GM21515 (cell line): ENCODE results near the gene GPR63.

Source experiments
- ATAC-seq: cut with Tn5 transposase; IDR thresholded peaks from one replicate; pipeline ENCODE4 v1.9.1; 2021; ENCODE audit not compliant: unreplicated experiment

The GPR63 gene, protein sequence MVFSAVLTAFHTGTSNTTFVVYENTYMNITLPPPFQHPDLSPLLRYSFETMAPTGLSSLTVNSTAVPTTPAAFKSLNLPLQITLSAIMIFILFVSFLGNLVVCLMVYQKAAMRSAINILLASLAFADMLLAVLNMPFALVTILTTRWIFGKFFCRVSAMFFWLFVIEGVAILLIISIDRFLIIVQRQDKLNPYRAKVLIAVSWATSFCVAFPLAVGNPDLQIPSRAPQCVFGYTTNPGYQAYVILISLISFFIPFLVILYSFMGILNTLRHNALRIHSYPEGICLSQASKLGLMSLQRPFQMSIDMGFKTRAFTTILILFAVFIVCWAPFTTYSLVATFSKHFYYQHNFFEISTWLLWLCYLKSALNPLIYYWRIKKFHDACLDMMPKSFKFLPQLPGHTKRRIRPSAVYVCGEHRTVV

DNA sequence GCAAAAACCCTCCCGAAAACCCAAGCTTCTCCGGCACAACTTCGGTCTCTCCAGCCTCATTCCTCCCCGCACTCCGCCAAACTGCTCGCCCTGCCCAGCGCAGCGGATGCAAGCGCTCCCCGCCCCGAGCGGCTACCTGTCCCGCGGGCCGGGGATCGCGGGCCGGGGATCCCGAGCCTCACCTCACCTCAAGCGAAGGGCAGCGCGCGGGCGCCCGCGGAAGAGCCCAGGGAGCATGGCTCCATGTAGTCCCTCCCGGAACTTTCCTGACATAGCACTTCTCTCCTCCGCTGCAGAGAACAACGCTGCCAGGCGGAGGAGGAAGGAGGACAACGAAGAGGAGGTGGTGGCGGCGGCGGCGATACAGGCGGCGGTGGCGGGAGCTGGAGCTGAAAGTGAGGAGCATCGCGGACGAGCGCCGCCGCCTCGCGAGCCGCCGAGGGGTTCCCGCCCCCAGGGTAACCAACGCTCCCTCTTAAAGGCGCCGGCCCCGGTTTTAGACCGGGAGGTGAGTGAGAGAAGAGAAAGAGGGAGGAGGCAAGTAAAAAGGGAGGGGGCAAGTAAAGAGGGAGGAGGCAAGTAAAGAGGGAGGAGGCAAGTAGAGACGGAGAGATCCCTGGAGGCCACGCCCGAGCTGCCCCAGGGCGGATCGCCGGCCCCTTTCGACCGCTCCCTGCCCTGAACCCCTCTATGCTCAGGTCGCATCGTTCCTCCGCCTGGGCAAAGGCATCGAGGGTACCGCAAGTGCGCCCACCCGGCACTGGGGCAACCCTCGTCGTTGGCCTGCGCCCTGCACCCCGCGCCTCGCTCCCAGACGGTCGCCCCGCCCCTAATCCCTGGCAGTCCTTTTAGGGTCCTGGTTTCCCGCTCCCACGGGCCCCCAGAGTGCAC is at the start of gene GPR63:
TSS of gene GPR63 (minus strand) at position 397 of the 891 bp plus-strand sequence. CDS start 37,746 bp downstream, outside the sequence.
- peak; percentile 94 for ATAC-seq

DNA sequence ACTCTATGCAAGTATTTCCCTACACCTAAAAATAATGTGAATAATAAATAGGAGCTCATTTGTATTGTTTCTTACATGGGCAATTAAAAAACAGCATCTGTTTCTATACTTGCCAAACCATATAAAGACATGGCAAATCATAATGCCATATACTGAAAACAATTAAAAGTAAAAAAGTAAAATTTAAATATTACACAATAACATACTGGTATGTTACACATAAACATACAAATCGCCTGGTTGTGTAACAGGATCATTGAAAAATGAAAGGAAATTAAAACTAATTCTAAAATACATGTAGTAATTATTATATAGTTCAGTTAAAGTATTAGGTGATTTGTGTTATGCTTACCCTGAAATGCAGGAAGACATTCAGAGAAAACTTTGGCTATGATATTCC is 49.2 kb upstream of the GPR63 start:
- no peak for ATAC-seq

GRCh38 chr6:96885187-96885631 is 47.9 kb upstream of the GPR63 start:
- ATAC-seq = peak; percentile 97

DNA sequence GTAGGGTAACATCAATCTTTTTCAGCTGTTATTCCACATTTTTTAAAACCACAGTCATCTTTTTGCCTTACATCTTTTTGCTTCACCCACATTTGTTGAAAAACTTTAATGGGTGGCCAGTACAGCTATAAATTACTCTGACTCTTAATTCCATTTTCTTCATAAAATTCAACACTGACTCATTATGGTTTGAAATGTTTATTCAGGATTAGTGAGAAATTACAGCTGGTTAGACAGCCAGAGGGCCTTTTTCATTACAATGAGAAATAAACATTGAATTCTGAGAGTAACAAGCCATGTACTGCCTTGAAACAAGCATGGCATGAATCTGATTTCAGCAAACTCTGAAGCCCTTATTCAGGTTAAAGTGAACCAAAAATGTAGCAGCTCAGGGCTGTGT is 40.9 kb upstream of the GPR63 start:
- ATAC-seq = no peak

DNA sequence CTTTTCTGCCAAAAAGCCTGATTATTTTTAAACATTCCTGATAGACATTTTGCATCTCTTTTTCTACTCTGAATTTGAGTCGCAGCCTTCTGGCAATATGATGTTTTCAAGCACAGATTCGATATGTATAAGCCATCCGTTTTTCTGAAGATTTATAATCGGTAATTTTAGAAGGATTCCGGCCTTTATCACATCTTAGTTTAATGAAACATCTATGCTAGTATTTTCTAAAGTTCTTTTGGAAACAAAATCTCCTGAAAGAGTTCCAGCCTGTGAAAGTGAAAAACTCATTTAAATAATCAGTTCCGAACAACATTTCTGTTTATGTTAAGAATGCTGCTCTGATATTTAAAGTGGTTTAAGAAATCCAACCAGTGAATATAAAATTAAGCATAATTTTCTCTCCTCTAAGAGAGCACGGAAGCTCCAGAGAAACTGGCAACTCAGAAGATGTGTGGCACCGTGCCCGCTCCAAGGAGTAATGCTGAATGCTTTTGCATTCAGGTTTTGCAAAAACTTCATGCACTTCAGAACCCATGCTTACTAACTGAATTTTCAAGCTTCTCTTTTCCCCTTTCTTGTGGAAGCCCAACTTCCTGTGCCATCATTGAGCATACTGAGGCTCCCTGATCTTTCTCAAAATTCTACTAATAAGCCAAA is 39.7 kb upstream of the GPR63 start:
- no peak for ATAC-seq

- no peak for ATAC-seq
These were observed 35.7 kb upstream of the GPR63 start for GRCh38 chr6:96872976-96873375.

DNA sequence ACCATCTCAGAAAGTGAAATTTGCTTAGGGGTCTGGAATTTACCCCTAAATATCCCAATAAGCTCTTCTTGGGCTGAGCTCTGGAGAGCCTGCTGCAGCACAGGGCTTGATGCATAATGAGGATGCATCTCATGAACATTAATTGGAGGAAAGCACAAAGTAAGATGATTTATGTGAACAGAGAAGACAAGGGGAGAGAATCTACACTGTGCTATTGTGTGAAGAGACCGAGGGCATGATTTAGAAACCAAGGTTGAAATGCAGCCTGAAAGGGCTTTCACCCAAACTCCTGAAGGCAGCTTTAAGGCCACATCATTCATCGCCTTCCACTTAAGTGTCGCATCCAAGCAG is 27.8 kb upstream of the GPR63 start:
- ATAC-seq = no peak

DNA sequence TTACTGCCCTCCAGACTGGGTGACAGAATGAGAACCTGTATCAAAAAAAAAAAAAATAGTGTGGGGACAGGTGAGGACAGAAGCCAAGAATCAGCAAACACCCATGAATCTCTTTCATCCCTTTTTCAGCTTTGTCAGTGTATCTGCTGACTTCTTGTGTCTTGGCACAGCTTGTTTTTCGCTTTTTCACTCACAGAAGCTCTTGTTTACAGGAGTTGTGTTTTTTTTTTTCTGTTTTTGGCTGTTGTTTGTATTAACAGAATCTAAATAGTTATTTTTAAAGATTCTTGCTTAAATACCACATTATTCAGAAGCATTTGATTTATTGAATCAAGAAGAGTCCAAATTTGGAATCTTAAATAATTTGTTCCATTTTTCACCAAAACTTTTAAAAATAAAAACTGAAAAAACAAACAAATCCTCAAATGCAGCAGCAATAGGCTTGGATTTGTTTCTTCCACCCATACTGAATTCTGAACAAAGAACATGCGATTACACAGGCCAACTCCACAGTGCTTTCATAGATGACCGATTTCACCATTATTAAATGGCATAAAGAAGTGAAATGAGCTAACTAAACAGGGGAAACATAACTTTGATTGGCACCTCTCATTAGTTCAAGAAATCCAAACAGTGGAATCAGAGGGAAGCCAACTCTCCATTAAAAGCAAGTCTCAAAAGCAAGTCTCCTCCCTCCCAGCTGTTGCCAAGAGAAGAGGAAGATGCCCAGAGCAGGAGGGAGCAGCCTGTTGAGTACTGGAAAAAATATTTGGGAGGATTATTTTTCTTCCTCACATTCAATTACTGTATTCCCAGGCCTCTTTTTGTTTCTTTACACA is 27.2 kb upstream of the GPR63 start:
- no peak for ATAC-seq

DNA sequence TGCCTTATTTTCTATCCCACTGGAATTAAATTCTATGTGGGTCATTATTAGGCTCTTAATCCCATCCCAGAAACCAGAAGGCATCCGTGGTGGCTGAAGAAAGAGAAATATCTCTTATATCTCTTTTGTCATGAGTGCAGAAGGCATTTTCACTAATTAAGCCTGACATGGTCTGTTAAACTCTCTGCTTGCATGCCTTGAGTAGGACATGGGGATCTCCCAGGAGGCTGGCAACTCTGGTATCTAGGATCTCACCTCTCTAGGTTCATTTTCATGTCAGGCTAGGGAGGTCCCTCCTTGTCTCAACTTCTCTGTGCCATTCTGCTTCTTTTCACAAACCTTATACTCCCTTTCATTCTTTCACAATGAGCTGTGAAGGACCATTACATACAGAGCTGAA is 25.3 kb upstream of the GPR63 start:
- ATAC-seq = no peak

DNA sequence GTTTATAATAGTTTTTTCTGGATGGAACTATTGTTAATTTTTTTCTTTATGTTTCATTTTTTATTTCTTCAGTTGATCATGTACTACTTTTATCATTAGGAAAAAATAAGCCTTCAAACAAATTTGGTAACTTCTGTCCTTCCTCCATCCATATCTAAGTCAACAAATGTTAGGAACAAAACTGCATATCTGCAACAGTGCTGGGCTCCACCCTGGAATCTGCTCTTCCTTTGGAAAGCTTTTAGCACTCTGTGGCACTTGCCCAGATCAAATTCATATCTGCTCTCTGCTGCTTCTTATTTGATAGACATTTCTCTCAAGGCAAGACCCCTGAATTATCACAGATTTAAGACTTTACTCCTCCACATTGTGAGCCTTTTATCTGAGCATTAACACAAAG is 24.3 kb upstream of the GPR63 start:
- no peak for ATAC-seq

GRCh38 chr6:96856856-96857255 is 19.6 kb upstream of the GPR63 start:
- no peak for ATAC-seq

GRCh38 chr6:96853083-96853482 is 15.8 kb upstream of the GPR63 start:
- no peak for ATAC-seq

GRCh38 chr6:96852605-96853004 is 15.3 kb upstream of the GPR63 start:
- ATAC-seq = no peak

DNA sequence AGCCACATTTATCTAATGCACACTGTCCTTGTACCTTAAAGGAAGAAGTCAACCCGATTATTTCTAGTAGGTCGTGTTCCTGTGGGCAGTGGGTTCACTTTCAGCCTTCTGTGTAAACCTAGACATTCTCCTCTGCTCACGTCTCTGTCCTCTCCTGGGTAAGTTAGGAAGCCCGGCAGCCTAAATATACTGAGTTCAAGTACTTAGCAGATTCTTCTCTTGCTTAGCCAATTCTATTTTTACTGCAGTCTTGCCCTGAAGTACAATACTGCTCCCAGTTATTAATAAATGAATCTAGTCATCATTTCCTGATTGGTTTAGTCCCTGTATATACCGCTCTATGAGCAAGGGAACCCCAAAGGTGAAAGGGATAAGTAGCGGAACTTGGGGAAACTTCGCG is 14.6 kb upstream of the GPR63 start:
- no peak for ATAC-seq

GRCh38 chr6:96849615-96850014 is 12.3 kb upstream of the GPR63 start:
- ATAC-seq = no peak

DNA sequence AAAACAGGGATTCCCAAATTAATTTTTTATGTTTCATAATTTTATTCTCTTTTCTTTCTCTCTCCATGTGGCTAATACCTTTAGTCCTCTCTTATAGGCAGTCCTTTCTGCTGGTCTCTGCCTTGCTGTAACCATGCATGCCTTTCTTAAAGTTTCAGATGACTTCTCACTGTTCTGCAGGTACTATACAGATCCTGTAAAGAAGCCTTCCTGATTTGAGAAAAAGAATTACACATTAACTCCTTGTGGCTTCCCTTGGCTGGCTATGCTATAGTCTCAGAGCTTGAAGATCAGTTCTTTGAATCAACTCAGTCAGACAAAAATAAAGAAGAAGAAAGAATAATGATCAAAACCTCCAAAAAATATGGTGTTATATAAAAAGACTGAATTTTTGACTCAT is 7.3 kb upstream of the GPR63 start:
- no peak for ATAC-seq

DNA sequence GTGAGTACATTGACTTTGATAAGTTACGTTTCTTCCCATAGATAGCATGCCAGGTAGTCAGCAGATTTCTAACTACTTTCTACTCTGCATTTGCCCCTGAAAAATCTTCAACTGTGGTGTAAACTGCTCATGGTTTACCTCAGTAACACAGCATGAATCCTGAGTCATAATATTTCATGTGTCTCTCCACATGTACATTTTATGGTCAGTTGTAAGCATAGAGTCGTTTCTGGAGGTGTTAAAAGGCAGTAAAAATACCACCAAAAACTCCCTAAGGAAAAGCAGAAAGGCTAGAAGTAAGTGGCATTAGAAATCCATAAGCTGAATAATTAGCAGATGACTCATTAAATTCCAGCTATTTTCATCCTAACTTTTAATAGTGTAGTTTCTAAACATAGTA is 4.1 kb upstream of the GPR63 start:
- ATAC-seq = no peak

- peak; percentile 23 for ATAC-seq
These were observed 621 bp downstream of the GPR63 start for GRCh38 chr6:96836631-96837080.

DNA sequence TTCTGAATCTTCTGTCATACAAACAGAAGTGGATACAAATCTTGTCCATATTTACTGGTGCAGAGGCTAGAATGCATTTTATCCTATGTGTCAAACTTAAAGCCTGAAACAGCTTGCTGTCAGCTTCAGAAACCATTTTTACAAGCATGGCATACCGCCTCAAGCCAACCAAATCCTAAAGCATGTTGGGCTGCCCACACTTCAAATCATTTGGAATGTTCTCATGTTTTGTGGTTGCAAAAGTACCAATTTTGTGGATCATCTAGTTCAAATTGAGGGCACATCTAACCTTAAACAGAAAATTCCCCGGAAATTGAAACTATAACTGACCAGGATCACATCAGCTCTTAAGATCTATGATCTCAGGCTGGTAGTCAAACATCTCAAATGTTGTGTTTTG is 3.2 kb downstream of the GPR63 start:
- ATAC-seq = no peak

GRCh38 chr6:96832780-96833179 is 4.5 kb downstream of the GPR63 start:
- no peak for ATAC-seq

- ATAC-seq = no peak
These were observed 10.4 kb downstream of the GPR63 start for GRCh38 chr6:96826865-96827264.
